Esophagus muscularis mucosa (tissue), 4 donors: ENCODE measurements around the gene MAVS.

Source experiments
- EP300 ChIP-seq: sonication (generic); formaldehyde crosslinking; IDR thresholded peaks from one replicate; pipeline ENCODE4 v1.6.1; 2017; ENCODE audit warnings: antibody characterized with exemption
- POLR2A ChIP-seq: fragments of 450-650 bp; IDR thresholded peaks from one replicate; pipeline ENCODE4 v1.6.1; 2017; ENCODE audit warnings: antibody characterized with exemption, moderate library complexity, mild to moderate bottlenecking, low read depth
- TF ChIP-seq, protein P1 (sequence below), 3 experiments: fragments of 200-600 bp in 2 of 3; fragments of 450-650 bp in 1 of 3; sonication (generic) in 2 of 3; IDR thresholded peaks; one replicate each; pipeline ENCODE4 v1.5.1; 2017 to 2019; ENCODE audit warnings: antibody characterized with exemption in 3 of 3, mild to moderate bottlenecking in 2 of 3, moderate library complexity in 1 of 3

DNA sequence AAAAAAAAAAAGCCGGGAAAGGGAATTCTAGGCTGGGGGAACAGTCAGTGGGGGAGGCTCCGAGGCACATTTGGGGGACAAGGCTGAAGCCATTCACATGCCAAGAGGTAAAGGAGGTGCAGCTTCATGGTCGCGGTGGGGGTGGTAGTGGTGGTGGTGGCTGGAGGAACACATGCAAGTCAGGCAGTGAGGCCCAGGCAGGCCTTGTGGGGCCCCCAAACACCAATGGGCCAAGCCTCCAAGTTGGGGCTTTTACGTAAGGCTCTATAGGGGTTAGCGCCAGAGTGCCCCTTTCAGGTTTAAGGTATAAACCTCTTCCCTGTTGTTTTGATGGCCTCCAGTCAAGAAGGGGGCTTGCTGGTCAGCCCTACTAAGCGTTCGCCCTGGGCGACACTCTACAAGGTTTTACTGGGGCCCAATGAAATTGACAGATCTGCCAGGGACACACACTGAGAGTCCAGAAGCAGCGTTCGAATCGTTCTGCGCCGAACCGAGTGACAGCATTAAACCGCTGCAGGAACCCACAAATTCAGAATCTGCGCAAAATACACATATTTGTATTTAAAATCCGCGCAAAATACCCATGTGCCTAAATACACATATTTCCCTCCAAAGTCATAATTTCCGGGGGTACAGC, 27.1 kb upstream of the MAVS start:
- TF ChIP-seq, protein P1, sequence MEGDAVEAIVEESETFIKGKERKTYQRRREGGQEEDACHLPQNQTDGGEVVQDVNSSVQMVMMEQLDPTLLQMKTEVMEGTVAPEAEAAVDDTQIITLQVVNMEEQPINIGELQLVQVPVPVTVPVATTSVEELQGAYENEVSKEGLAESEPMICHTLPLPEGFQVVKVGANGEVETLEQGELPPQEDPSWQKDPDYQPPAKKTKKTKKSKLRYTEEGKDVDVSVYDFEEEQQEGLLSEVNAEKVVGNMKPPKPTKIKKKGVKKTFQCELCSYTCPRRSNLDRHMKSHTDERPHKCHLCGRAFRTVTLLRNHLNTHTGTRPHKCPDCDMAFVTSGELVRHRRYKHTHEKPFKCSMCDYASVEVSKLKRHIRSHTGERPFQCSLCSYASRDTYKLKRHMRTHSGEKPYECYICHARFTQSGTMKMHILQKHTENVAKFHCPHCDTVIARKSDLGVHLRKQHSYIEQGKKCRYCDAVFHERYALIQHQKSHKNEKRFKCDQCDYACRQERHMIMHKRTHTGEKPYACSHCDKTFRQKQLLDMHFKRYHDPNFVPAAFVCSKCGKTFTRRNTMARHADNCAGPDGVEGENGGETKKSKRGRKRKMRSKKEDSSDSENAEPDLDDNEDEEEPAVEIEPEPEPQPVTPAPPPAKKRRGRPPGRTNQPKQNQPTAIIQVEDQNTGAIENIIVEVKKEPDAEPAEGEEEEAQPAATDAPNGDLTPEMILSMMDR (IDR thresholded peaks at IDR 0.05): no peak
- TF ChIP-seq POLR2A (no peak), EP300 (no peak)
